Diencephalon (tissue), 1 donor: ENCODE data around the gene KIR3DL1. TPM values are rescaled to one million over a fixed set of nuclear protein-coding genes. Genes with fewer than 3 reads are reported as not detected.

ENCODE experiments used
- small RNA-seq: library from RNA; depleted of rRNA; stranded (forward); fragments of <200 nt; gene quantifications from one replicate; pipeline ENCODE3, GENCODE V24; 2014
- total RNA-seq: library from RNA; depleted of rRNA; stranded (reverse); fragments of >200 nt; gene quantifications from one replicate; pipeline ENCODE4 v1.2.3, GENCODE V29; 2014

KIR3DL1 gene
- not detected for total RNA-seq

GRCh38 chr19:54816251-54816650, at the start of gene KIR3DL1:
KIR3DL1 (plus strand) TSS chr19:54816468.

GRCh38 chr19:54769646-54770045, 46.6 kb upstream of the KIR3DL1 start, which contains the start of gene KIR2DL1:
KIR2DL1 (plus strand) TSS chr19:54769793; CDS start chr19:54769851, 58 bp downstream.

GRCh38 chr19:54803410-54803809, 12.9 kb upstream of the KIR3DL1 start, which contains the start of gene KIR2DL4:
KIR2DL4 (plus strand) TSS chr19:54803610; CDS start chr19:54803652, 42 bp downstream.

DNA sequence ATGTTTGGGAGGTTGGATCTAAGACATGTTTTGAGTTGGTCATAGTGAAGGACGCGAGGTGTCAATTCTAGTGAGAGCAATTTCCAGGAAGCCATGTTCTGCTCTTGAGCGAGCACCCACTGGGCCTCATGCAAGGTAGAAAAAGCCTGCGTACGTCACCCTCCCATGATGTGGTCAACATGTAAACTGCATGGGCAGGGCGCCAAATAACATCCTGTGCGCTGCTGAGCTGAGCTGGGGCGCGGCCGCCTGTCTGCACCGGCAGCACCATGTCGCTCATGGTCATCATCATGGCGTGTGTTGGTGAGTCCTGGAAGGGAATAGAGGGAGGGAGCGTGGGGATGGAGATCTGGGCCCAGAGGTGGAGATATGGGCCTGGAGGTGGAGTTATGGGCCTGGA, 16.2 kb downstream of the KIR3DL1 start, which contains the start of gene KIR2DS4:
Gene KIR2DS4, plus strand, starts transcription at position 181 of the 400 bp plus-strand sequence.

DNA sequence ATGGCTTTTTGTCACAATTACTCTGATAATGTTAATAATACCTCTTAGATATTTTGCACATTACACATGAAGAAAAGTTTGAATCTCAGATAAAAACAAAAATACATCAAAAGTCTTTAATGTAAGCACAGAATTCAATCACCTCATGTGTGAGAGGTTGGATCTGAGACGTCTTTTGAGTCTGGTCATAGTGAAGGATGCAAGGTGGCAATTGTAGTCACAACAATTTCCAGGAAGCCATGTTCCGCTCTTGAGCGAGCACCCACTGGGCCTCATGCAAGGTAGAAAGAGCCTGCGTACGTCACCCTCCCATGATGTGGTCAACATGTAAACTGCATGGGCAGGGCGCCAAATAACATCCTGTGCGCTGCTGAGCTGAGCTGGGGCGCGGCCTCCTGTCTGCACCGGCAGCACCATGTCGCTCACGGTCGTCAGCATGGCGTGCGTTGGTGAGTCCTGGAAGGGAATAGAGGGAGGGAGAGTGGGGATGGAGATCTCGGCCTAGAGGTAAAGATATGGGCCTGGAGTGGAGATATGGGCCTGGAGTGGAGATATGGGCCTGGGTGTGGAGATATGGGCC, 33.9 kb downstream of the KIR3DL1 start, which contains the start of gene KIR3DL2:
Gene KIR3DL2, plus strand, starts transcription at position 383 of the 580 bp plus-strand sequence. Its CDS starts 33 bp downstream, at position 416.

GRCh38 chr19:54873990-54874389, 57.7 kb downstream of the KIR3DL1 start, which contains the start of gene FCAR:
FCAR (plus strand) TSS chr19:54874235; CDS start chr19:54874290, 55 bp downstream.

Small RNA genes lying within 50 kb of the gene (small RNA-seq; reads per million reads assigned to genes)
- not detected for gene KIR3DP1
- not detected for gene RNU6-222P

Other genes with a start within 250 kb of the KIR3DL1 start
- 0.46 TPM for gene LILRA2, start 242.7 kb upstream of the KIR3DL1 start, total RNA-seq
- 0.23 TPM for gene LILRA1, start 222.8 kb upstream of the KIR3DL1 start, total RNA-seq
- 0.46 TPM for gene LILRB1, start 186.0 kb upstream of the KIR3DL1 start, total RNA-seq
- 2.3 TPM for gene LILRB4, start 153.5 kb upstream of the KIR3DL1 start, total RNA-seq
- gene KIR3DL3, start 92.0 kb upstream of the KIR3DL1 start, total RNA-seq, result not detected
- gene KIR2DL3, start 78.0 kb upstream of the KIR3DL1 start, total RNA-seq, result not detected
- gene KIR2DL1, start 46.7 kb upstream of the KIR3DL1 start, total RNA-seq, result not detected
- gene KIR2DL4, start 12.9 kb upstream of the KIR3DL1 start, total RNA-seq, result not detected
- not detected for gene KIR2DS4, start 16.2 kb downstream of the KIR3DL1 start, total RNA-seq
- not detected for gene KIR3DL2, start 34.0 kb downstream of the KIR3DL1 start, total RNA-seq
- 0.92 TPM for gene FCAR, start 57.8 kb downstream of the KIR3DL1 start, total RNA-seq
- gene NCR1, start 89.7 kb downstream of the KIR3DL1 start, total RNA-seq, result not detected
- not detected for gene NLRP7, start 131.1 kb downstream of the KIR3DL1 start, total RNA-seq
- gene NLRP2, start 149.9 kb downstream of the KIR3DL1 start, total RNA-seq, result 12.7 TPM
- 0.23 TPM for gene GP6, start 221.8 kb downstream of the KIR3DL1 start, total RNA-seq
- 30.4 TPM for gene RDH13, start 246.7 kb downstream of the KIR3DL1 start, total RNA-seq